GM19025 (cell line): ENCODE results near the gene PCDHGB5.
"Not testable (repeated sequence)": the region's sequence is repeated elsewhere in the genome, so short reads cannot be mapped to it uniquely, and the experiment has no call there.

ENCODE experiments used
- ATAC-seq: cut with Tn5 transposase; IDR thresholded peaks from one replicate; pipeline ENCODE4 v1.9.1; 2021; ENCODE audit warnings: mild to moderate bottlenecking, low read depth, moderate library complexity; ENCODE audit not compliant: unreplicated experiment

The PCDHGB5 gene

DNA sequence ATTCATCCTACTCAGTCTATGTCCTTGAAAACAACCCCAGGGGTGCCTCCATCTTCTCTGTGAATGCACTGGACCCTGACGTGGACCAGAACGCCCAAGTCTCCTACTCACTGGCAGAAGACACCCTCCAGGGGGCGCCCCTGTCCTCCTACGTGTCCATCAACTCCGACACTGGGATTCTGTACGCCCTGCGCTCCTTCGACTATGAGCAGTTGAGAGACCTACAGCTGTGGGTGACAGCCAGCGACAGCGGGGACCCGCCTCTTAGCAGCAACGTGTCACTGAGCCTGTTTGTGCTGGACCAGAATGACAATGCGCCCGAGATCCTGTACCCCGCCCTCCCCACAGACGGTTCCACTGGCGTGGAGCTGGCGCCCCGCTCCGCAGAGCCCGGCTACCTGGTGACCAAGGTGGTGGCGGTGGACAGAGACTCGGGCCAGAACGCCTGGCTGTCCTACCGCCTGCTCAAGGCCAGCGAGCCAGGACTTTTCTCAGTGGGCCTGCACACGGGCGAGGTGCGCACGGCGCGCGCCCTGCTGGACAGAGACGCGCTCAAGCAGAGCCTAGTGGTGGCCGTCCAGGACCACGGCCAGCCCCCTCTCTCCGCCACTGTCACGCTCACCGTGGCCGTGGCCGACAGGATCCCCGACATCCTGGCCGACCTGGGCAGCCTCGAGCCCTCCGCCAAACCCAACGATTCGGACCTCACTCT is 22.1 kb upstream of the PCDHGB5 start:
- not testable (repeated sequence) for ATAC-seq

DNA sequence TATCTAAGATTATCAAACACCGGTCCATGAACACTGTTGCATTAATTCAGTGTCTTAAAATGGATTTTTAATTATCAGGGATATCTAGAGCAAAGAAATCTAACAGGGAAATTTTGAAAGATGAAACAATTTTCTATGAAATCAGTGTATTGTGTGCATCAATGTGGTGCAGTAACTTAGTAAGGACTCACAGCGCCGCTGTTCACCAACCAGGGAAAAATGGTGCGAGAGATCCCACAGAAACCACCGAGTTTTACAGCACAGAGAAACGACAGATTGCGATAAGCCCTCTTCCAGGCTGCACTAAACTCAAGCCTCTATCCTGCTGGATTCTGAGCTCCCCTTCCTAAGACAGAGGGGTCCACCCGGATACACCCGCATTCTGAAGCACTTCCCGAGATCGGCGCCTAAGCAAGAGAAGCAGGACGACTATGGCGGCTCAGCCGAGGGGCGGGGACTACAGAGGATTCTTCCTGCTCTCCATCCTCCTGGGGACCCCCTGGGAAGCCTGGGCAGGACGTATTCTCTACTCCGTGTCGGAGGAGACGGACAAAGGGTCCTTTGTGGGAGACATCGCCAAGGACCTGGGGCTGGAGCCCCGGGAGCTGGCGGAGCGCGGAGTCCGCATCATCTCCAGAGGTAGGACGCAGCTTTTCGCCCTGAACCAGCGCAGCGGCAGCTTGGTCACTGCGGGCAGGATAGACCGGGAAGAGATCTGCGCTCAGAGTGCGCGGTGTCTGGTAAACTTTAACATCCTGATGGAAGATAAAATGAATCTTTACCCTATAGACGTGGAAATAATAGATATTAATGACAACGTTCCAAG is 15.1 kb upstream of the PCDHGB5 start, which contains the start of gene PCDHGA7:
Gene PCDHGA7, plus strand, starts transcription at position 274 of the 826 bp plus-strand sequence. Its CDS starts 158 bp downstream, at position 432.
- ATAC-seq: no peak

DNA sequence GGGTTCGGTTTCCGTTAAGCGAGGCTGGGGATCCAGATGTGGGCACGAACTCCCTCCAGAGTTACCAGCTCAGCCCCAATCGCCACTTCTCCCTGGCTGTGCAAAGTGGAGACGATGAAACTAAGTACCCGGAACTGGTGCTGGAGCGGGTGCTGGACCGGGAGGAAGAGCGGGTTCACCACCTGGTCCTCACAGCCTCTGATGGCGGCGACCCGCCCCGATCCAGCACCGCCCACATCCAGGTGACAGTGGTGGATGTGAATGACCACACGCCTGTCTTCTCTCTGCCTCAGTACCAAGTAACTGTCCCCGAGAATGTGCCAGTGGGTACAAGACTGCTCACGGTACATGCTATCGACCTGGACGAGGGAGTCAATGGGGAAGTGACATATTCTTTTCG is 14.4 kb upstream of the PCDHGB5 start:
- no peak for ATAC-seq

DNA sequence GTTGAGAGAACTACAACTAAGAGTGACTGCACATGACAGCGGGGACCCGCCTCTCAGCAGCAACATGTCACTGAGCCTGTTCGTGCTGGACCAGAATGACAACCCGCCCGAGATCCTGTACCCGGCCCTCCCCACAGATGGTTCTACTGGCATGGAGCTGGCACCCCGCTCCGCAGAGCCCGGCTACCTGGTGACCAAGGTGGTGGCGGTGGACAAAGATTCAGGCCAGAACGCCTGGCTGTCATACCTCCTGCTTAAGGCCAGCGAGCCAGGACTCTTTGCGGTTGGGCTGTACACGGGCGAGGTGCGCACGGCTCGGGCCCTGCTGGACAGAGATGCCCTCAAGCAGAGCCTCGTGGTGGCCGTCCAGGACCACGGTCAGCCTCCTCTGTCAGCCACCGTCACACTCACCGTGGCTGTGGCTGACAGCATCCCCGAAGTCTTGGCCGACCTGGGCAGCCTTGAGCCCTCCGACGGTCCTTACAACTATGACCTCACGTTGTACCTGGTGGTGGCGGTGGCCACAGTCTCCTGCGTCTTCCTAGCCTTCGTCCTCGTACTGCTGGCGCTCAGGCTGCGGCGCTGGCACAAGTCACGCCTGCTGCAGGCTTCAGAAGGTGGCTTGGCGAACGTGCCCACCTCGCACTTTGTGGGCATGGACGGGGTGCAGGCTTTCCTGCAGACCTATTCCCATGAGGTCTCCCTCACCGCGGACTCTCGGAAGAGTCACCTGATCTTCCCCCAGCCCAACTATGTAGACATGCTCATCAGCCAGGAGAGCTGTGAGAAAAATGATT is 13.1 kb upstream of the PCDHGB5 start:
- ATAC-seq: no peak

DNA sequence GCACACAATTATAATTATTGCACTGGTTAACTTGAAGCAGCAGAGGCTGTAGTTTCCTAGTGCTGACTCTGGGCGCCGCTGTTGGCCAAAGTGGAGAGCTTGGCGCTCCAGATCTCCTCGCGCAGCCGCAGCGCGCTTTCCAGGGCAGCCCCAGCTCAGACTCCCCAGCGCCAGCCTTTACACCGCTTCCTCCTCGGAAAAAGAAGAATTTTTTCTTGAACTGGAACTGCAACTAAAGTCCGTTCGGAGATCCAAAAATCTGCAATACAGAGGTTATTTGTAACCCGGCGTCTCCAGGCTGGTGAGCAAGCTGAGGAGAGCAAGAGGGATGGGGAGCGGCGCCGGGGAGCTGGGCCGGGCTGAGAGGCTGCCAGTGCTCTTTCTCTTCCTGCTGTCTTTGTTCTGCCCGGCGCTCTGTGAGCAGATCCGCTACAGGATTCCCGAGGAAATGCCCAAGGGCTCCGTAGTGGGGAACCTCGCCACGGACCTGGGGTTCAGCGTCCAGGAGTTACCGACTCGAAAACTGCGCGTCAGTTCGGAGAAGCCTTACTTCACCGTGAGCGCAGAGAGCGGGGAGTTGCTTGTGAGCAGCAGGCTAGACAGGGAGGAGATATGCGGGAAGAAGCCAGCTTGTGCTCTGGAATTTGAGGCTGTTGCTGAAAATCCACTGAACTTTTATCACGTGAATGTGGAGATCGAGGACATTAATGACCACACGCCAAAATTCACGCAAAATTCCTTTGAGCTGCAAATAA is 10.0 kb upstream of the PCDHGB5 start, which contains the start of gene PCDHGB4:
Gene PCDHGB4, plus strand, starts transcription at position 142 of the 755 bp plus-strand sequence. Its CDS starts 187 bp downstream, at position 329.
- not testable (repeated sequence) for ATAC-seq

DNA sequence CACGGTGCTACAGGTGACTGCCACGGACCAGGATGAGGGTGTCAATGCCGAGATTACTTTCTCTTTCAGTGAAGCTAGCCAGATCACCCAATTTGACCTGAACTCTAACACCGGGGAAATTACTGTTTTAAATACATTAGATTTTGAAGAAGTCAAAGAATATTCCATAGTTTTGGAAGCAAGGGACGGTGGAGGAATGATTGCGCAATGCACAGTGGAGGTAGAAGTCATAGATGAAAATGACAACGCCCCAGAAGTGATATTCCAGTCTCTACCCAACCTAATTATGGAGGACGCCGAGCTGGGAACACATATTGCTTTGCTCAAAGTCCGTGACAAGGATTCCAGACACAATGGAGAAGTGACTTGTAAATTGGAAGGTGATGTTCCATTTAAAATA is 9.1 kb upstream of the PCDHGB5 start:
- ATAC-seq: no peak

DNA sequence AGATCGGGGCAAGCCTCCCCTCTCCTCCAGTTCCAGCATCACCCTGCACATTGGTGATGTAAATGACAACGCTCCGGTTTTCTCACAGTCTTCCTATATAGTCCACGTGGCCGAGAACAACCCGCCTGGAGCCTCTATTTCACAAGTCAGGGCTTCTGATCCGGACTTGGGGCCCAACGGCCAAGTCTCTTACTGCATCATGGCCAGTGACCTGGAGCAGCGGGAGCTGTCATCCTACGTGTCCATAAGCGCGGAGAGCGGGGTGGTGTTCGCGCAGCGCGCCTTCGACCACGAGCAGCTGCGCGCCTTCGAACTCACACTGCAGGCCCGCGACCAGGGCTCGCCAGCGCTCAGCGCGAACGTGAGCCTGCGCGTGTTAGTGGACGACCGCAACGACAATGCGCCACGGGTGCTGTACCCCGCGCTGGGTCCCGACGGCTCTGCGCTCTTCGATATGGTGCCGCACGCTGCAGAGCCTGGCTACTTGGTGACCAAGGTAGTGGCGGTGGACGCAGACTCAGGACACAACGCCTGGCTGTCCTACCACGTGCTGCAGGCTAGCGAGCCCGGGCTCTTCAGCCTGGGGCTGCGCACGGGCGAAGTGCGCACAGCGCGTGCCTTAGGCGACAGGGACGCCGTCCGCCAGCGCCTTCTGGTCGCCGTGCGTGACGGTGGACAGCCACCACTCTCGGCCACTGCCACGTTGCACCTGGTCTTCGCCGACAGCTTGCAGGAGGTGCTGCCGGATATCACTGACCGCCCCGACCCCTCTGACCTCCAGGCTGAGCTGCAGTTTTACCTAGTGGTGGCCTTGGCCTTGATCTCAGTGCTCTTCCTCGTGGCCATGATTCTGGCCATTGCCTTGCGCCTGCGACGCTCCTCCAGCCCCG is 8.3 kb upstream of the PCDHGB5 start:
- no peak for ATAC-seq

DNA sequence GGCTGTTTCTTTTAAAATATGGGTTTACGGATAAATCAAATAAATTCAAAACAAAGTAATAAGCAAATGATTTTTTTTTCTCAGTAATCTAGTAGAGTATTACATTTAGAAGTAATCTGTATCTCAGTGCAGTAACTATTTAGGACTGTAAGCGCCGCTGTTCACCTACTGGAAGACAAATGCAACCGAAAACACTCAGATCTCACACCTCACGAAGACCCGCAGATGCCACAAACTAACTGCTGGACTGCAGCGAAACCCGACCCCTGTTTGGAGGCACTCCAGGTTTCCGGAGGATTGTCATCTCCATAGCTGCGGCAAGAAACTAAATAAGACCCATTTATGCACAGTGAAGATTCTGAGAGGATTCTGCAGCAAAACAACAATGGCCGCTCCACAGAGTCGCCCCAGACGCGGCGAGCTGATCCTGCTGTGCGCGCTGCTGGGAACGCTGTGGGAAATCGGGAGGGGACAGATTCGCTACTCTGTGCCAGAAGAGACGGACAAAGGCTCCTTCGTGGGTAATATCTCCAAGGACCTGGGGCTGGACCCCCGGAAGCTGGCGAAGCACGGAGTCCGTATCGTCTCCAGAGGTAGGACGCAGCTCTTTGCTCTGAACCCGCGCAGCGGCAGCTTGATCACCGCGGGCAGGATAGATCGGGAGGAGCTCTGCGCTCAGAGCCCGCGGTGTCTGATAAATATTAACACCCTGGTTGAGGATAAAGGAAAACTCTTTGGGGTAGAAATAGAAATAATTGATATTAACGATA is 5.1 kb upstream of the PCDHGB5 start, which contains the start of gene PCDHGA8:
Gene PCDHGA8, plus strand, starts transcription at position 205 of the 770 bp plus-strand sequence. Its CDS starts 181 bp downstream, at position 386.
- ATAC-seq: no peak

DNA sequence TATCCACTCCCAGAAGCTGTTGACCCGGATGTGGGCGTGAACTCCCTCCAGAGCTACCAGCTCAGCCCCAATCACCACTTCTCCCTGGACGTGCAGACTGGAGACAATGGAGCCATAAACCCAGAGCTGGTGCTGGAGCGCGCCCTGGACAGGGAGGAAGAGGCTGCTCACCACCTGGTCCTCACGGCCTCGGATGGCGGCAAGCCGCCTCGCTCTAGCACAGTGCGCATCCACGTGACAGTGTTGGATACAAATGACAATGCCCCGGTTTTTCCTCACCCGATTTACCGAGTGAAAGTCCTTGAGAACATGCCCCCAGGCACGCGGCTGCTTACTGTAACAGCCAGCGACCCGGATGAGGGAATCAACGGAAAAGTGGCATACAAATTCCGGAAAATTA is 4.5 kb upstream of the PCDHGB5 start:
- no peak for ATAC-seq

DNA sequence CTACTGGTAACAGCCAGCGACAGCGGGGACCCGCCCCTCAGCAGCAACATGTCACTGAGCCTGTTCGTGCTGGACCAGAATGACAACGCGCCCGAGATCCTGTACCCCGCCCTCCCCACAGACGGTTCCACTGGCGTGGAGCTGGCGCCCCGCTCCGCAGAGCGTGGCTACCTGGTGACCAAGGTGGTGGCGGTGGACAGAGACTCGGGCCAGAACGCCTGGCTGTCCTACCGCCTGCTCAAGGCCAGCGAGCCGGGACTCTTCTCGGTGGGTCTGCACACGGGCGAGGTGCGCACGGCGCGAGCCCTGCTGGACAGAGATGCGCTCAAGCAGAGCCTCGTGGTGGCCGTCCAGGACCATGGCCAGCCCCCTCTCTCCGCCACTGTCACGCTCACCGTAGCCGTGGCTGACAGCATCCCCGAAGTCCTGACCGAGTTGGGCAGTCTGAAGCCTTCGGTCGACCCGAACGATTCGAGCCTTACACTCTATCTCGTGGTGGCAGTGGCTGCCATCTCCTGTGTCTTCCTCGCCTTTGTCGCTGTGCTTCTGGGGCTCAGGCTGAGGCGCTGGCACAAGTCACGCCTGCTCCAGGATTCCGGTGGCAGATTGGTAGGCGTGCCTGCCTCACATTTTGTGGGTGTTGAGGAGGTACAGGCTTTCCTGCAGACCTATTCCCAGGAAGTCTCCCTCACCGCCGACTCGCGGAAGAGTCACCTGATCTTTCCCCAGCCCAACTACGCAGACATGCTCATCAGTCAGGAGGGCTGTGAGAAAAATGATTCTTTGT is 3.2 kb upstream of the PCDHGB5 start:
- not testable (repeated sequence) for ATAC-seq

DNA sequence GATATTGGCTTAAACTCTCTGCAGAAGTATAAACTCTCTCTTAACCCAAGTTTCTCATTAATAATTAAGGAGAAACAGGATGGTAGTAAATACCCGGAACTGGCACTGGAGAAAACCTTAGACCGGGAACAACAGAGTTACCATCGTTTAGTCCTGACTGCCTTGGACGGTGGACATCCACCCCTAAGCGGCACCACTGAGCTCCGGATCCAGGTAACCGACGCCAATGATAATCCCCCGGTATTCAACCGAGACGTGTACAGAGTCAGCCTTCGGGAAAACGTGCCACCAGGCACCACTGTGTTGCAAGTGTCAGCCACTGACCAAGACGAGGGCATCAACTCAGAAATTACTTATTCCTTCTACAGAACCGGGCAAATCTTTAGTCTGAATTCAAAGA is 861 bp downstream of the PCDHGB5 start:
- ATAC-seq: no peak

DNA sequence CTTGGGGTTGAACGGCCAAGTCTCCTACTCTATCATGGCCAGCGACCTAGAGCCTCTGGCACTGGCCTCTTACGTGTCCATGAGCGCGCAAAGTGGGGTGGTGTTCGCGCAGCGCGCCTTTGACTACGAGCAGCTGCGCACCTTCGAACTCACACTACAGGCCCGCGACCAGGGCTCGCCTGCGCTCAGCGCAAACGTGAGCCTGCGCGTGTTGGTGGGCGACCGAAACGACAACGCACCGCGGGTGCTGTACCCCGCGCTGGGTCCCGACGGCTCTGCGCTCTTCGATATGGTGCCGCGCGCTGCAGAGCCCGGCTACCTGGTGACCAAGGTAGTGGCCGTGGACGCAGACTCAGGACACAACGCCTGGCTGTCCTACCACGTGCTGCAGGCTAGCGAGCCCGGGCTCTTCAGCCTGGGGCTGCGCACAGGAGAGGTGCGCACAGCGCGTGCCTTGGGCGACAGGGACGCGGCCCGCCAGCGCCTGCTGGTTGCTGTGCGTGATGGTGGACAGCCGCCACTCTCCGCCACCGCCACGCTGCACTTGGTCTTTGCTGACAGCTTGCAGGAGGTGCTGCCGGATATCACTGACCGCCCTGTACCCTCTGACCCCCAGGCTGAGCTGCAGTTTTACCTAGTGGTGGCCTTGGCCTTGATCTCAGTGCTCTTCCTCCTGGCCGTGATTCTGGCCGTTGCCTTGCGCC is 2.0 kb downstream of the PCDHGB5 start:
- ATAC-seq: no peak

DNA sequence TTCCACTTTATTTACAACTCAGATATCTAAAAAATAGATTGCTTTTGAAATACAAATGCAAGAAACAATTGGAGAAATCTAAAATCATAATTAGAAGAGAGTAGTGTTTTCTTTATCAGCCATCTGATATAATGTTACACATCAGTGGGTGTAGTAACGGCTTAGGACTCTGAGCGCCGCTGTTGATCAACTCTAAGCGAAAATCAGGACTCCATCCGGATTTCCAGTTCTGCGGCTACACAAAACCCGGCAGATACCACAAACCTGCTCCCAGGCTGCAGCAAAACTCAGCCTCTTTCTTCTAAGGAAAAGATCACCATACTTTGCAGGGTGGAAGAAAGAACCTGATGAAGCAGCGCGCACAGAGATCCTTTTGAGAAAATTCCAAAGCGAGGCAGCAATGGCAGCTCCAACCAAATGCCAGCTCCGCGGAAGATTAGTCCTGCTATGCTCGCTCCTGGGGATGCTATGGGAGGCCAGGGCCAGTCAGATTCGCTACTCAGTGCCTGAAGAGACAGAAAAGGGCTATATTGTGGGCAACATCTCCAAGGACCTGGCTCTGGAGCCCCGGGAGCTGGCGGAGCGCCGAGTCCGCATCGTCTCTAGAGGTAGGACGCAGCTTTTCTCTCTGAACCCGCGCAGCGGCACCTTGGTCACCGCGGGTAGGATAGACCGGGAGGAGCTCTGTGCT is 5.0 kb downstream of the PCDHGB5 start, which contains the start of gene PCDHGA9:
Gene PCDHGA9, plus strand, starts transcription at position 226 of the 691 bp plus-strand sequence. Its CDS starts 175 bp downstream, at position 401.
- no peak for ATAC-seq

DNA sequence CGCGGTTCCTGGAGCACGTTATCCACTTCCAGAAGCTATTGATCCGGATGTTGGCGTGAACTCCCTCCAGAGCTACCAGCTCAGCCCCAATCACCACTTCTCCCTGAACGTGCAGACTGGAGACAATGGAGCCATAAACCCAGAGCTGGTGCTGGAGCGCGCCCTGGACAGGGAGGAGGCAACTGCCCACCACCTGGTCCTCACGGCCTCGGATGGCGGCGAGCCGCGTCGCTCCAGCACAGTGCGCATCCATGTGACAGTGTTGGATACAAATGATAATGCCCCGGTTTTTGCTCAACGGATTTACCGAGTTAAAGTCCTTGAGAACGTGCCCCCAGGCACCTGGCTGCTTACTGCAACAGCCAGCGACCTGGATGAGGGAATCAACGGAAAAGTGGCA is 5.6 kb downstream of the PCDHGB5 start:
- no peak for ATAC-seq

DNA sequence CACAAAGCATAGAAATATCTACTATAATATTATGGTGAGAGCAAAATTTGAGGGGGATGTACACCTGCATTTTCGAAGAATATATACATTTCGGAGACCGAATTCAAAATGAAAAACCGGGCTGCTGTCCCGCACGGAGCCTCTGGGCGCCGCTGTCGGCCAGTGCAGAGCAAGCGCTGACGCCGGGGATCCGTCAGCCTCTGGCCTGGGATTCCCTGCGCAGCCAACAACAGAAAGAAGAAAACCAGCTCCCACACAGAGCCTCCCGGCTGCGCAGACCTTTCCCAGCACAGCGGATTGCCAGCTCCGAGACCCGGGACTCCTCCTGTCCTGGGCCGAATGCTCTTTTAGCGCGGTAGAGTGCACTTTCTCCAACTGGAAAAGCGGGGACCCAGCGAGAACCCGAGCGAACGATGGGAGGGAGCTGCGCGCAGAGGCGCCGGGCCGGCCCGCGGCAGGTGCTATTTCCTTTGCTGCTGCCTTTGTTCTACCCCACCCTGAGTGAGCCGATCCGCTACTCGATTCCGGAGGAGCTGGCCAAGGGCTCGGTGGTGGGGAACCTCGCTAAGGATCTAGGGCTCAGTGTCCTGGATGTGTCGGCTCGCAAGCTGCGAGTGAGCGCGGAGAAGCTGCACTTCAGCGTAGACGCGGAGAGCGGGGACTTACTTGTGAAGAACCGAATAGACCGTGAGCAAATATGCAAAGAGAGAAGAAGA is 10.2 kb downstream of the PCDHGB5 start, which contains the start of gene PCDHGB6:
Gene PCDHGB6, plus strand, starts transcription at position 232 of the 716 bp plus-strand sequence. Its CDS starts 182 bp downstream, at position 414.
- ATAC-seq: peak; percentile 90
